OCI-LY7 (cell line): ENCODE data around the gene CEP120.

Experiments used
- EZH2phosphoT487 ChIP-seq: fragments of 200-600 bp; sonication (generic); IDR thresholded peaks from 2 replicates; pipeline ENCODE4 v1.6.1; 2018; ENCODE audit warnings: low read depth, borderline replicate concordance, mild to moderate bottlenecking, mixed run types, antibody characterized with exemption, low read length, moderate library complexity, mixed read lengths
- TF ChIP-seq, protein P1 (sequence below): fragments of 200-600 bp; sonication (generic); conservative IDR thresholded peaks from 2 replicates; pipeline ENCODE4 v1.5.1; 2014; ENCODE audit warnings: mild to moderate bottlenecking, antibody characterized with exemption, low read length, moderate library complexity, mixed read lengths

- no peak for TF ChIP-seq EZH2phosphoT487
- TF ChIP-seq, protein P1, sequence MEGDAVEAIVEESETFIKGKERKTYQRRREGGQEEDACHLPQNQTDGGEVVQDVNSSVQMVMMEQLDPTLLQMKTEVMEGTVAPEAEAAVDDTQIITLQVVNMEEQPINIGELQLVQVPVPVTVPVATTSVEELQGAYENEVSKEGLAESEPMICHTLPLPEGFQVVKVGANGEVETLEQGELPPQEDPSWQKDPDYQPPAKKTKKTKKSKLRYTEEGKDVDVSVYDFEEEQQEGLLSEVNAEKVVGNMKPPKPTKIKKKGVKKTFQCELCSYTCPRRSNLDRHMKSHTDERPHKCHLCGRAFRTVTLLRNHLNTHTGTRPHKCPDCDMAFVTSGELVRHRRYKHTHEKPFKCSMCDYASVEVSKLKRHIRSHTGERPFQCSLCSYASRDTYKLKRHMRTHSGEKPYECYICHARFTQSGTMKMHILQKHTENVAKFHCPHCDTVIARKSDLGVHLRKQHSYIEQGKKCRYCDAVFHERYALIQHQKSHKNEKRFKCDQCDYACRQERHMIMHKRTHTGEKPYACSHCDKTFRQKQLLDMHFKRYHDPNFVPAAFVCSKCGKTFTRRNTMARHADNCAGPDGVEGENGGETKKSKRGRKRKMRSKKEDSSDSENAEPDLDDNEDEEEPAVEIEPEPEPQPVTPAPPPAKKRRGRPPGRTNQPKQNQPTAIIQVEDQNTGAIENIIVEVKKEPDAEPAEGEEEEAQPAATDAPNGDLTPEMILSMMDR, result peak; percentile 77
Measured at GRCh38 chr5:123344816-123345426, 78.3 kb downstream of the CEP120 start.
